Rectal smooth muscle tissue (tissue), 1 donor: ENCODE measurements around the gene PPP3CB.

Source experiments
- H3K27ac ChIP-seq: one replicate; pipeline ENCODE4 v1.7.0; 2013; ENCODE audit warnings: low read depth, low read length, inconsistent platforms
- H3K27me3 ChIP-seq: one replicate; pipeline ENCODE4 v1.7.0; 2013; ENCODE audit warnings: low read length; ENCODE audit not compliant: control insufficient read depth, insufficient read depth
- H3K36me3 ChIP-seq: one replicate; pipeline ENCODE4 v1.7.0; 2013; ENCODE audit warnings: low read length; ENCODE audit not compliant: control insufficient read depth, insufficient read depth
- H3K4me1 ChIP-seq: one replicate; pipeline ENCODE4 v1.7.0; 2013; ENCODE audit warnings: low read length; ENCODE audit not compliant: control insufficient read depth, insufficient read depth
- H3K4me3 ChIP-seq: one replicate; pipeline ENCODE4 v1.7.0; 2013; ENCODE audit warnings: low read length
- H3K9ac ChIP-seq: one replicate; pipeline ENCODE4 v1.7.0; 2013; ENCODE audit warnings: low read length

PPP3CB gene

DNA sequence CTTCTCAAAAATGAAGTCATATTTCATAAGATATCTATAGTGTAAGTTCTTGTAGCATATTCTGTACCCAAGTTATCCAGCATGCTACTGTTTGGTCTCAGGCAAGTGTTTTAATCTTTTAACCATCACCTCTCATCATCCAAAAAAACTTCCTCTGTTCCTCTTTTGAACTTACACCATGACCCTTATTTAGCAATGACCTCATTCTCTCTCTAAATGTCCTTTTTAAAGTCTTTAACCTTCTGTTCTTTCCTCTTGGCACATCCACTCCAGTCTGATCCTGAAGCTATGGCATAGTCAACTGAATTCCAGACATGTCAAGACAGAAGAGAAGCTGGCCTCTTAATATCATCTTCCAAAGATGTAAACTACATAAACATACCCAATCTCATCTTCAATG is 26.2 kb downstream of the PPP3CB start:
- Histone ChIP-seq H3K36me3 (peaks cover 17% of the 10 kb centered on the region), H3K27me3 (no peaks in the 10 kb centered on the region)

DNA sequence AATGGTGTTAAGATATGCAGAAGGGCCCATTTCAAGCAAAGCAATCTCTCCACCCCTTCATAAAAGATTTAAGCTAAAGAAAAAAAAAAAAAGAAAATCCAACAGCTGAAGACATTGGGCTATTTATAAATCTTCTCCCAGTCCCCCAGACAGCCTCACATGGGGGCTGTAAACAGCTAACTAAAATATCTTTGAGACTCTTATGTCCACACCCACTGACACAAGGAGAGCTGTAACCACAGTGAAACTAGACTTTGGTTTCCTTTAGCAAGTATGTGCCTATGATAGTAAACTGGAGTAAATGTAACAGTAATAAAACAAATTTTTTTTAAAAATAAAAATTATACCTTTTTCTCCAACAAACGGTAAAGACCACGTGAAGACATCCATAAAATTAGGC is 28.6 kb downstream of the PPP3CB start:
- Histone ChIP-seq H3K4me1 (no peaks in the 10 kb centered on the region), H3K27ac (no peak overlapping the region), H3K27me3 (no peaks in the 10 kb centered on the region), H3K36me3 (peaks cover 17% of the 10 kb centered on the region), H3K4me3 (no peak overlapping the region), H3K9ac (no peak overlapping the region)

More for the DNA sequence above, 26.2 kb downstream of the PPP3CB start:
- no peak overlapping the region for H3K9ac ChIP-seq
- no peak overlapping the region for H3K4me3 ChIP-seq
- no peaks in the 10 kb centered on the region for H3K4me1 ChIP-seq
- H3K27ac ChIP-seq: no peak overlapping the region

DNA sequence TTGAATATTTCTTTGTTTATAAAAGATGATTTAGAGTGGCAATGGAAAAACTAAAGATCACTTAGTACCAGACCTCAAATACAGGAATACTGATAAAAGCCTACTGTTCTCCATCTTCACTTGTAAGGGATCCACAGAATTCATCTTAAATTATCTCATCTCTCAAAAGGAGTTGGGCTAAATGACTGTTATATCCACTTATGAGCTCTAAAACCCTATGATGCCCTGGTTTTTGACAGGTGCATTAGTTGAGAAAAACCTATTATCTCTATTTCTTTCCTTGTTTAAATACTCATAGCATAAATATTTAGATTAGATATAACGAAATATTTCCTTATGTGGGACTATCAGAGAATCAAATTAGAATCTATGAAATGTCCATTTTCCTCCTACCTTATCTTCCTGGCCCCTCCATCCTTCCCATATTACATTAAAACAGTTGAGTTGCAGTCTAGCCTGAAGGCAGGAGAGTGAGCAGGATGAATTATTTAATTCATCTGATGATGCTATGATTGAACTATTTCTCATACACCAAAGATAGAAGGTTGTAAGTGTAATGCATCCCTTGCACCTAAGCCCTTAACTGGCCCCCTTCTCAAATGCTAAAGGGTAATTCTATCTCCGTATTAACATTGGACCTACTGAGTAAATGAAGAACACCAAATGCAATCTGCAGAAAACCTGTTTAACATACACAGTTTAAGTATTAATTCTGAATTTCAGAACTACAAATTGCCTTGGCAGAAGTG is 29.7 kb downstream of the PPP3CB start:
- peaks cover 10% of the 10 kb centered on the region for H3K36me3 ChIP-seq
- H3K27ac ChIP-seq: no peak overlapping the region
- no peaks in the 10 kb centered on the region for H3K4me1 ChIP-seq
- H3K9ac ChIP-seq: no peak overlapping the region
- H3K4me3 ChIP-seq: no peak overlapping the region
- no peaks in the 10 kb centered on the region for H3K27me3 ChIP-seq

DNA sequence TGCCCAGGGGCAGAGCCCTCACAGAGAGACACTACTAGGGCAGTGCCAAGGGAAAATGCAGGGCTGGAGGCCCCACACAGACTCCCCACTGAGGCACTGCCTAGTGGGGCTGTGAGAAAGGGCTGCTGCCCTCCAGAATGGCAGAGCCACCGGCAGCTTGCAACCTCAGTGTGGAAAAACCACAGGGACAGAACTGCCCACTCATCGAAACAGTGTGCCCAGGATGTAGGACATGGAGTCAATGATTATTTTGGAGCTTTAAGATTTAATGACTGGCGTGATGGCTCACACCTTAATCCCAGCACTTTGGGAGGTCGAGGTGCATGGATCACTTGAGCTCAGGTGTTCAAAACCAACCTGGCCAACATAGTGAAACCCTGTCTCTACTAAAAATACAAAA is 34.9 kb downstream of the PPP3CB start:
- H3K27ac ChIP-seq: no peak overlapping the region
- no peak overlapping the region for H3K9ac ChIP-seq
- no peak overlapping the region for H3K4me3 ChIP-seq
- no peaks in the 10 kb centered on the region for H3K4me1 ChIP-seq
- H3K27me3 ChIP-seq: no peaks in the 10 kb centered on the region
- H3K36me3 ChIP-seq: no peaks in the 10 kb centered on the region

DNA sequence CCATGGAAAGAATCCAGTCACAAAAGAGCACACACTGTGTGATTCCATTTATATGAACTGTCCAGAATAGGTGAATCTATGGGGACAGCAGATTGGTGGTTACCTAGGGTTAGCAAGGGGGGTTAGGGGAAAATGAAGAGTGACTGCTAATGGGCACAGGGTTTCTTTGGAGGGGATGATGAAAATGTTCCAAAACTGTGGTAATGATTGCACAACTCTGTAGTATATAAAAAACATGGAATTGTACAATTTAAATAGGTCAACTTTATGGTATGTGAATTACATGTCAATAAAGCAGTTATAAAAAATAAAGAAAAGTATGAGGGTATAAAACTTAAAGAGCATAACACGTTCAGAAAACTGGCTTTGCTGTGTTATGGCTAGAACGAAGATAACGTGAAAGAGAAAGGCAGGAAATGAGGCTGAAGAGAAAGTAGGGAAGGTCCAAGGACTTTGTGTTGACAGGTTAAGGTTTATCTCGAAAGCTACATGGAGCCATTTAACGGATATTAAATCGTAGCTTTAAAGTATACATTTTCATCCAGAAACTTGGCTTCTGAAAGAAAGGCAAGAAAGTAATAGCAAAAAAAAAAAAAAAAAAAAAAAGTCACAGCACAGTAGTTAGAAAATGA is 36.0 kb downstream of the PPP3CB start:
- Histone ChIP-seq H3K27ac (no peak overlapping the region), H3K4me1 (no peaks in the 10 kb centered on the region), H3K4me3 (no peak overlapping the region), H3K27me3 (no peaks in the 10 kb centered on the region), H3K36me3 (no peaks in the 10 kb centered on the region), H3K9ac (no peak overlapping the region)

DNA sequence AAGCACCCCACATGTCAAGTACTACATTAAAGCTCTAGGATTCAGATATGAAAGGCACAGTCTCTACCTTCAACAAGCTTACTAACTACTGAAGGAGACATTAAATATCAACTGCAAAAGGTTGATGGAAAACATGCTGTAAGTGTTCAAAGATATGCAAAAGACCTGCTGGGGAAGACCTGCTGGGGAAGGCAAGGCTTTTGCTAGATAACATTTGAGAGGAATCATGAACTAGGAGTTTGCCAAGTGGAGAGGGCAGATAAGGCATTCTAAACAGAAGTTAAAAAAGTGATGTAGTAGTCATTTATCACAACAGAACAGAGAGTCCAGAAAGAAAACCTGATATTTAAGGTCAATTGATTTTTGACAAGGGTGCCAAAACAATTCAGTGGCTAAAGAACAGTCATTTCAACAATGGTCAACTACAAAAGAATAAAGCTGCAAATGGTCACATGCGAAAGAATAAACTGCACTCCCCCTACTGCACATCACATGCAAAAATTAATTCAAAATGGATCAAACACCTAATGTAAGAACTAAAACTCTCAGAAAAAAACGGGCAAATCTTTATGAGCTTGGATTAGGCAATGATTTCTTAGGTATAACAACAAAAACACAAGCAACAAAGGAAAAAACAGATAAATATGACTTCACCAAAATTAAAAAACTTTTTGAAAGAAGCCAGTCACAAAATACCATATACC is 39.5 kb downstream of the PPP3CB start:
- Histone ChIP-seq H3K9ac (no peak overlapping the region), H3K36me3 (no peaks in the 10 kb centered on the region), H3K4me1 (no peaks in the 10 kb centered on the region), H3K27ac (no peak overlapping the region), H3K27me3 (no peaks in the 10 kb centered on the region), H3K4me3 (no peak overlapping the region)

DNA sequence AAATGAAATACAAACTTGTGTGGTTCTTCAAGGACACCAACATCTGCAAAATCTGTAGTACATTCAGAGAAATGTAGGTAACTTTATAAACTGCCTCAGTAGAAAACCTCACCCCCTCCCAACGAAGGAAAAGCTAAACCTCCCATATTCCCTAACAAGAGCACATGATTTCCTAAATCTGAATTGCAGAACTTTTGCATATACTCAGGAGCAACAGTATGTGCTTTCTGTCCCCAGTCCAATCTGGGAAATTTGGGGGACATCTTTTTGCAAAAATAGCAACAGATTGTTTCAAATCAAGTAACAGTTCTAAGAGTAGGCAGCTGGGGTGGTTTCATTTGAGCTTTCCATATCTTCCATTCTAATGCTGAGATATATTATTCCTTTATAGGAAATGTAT is 46.7 kb downstream of the PPP3CB start:
- no peaks in the 10 kb centered on the region for H3K27me3 ChIP-seq
- H3K9ac ChIP-seq: no peak overlapping the region
- H3K4me1 ChIP-seq: no peaks in the 10 kb centered on the region
- no peak overlapping the region for H3K27ac ChIP-seq
- no peak overlapping the region for H3K4me3 ChIP-seq
- peaks cover 4% of the 10 kb centered on the region for H3K36me3 ChIP-seq

DNA sequence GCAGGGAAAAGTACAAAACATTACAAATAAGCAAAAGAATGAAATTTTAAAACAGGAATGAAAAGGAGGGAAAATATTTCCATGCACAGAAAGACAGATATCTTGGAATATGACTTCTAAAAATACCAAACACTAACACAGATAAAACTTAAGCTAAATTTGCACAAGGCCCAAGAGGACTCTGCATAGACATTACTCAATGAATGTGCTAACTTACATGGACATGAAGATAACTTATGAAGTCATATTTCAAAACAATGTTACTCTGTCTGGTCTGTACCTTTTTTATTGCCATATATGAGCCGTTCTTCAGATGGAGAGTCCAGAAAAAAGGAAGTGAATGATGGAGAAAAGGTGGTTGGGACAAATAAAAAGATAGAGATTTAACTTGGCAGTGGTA is 47.4 kb downstream of the PPP3CB start:
- H3K4me3 ChIP-seq: no peak overlapping the region
- no peaks in the 10 kb centered on the region for H3K27me3 ChIP-seq
- peaks cover 4% of the 10 kb centered on the region for H3K36me3 ChIP-seq
- H3K9ac ChIP-seq: no peak overlapping the region
- no peaks in the 10 kb centered on the region for H3K4me1 ChIP-seq
- H3K27ac ChIP-seq: no peak overlapping the region

DNA sequence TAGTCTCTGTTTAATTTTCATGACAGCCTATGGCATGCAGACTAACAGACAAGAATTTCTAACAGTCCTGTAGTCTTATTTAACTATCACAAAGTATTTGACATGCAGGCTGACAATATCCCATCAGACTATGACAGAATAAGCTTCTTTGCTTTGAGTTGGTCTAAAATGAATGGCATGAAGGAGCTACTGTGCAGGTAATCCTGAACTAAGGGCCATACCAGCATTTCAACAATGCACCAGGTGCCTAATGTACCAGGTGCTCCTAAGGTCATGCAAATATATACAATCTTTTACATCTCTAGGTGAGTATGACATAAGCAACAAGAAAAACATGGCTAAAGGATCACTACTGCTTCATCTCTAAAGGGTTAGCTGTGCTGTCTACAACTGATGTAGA is 48.9 kb downstream of the PPP3CB start:
- Histone ChIP-seq H3K4me3 (no peak overlapping the region), H3K36me3 (peaks cover 4% of the 10 kb centered on the region), H3K27me3 (no peaks in the 10 kb centered on the region), H3K27ac (no peak overlapping the region), H3K4me1 (no peaks in the 10 kb centered on the region), H3K9ac (no peak overlapping the region)

DNA sequence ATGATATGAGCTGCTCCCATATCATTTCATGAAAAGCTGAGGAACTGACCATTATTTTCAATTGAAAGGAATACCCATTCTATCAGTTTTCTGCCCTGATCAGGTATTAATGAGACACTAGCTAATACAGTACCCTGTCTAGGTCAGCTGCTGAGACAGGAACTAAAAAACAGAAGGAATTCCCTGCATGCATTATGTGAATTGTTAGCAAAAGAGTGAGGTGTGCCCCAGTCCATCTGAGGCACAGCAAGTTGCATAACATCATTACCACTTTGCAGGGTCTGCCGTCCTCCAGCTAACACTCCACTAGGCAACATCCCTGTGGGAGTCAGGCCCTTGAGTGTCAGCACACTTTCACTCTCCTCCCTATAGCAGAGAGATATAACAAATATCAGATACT is 51.4 kb downstream of the PPP3CB start:
- Histone ChIP-seq H3K4me1 (no peaks in the 10 kb centered on the region), H3K27me3 (no peaks in the 10 kb centered on the region), H3K9ac (no peak overlapping the region), H3K4me3 (no peak overlapping the region), H3K27ac (no peak overlapping the region), H3K36me3 (peaks cover 4% of the 10 kb centered on the region)

DNA sequence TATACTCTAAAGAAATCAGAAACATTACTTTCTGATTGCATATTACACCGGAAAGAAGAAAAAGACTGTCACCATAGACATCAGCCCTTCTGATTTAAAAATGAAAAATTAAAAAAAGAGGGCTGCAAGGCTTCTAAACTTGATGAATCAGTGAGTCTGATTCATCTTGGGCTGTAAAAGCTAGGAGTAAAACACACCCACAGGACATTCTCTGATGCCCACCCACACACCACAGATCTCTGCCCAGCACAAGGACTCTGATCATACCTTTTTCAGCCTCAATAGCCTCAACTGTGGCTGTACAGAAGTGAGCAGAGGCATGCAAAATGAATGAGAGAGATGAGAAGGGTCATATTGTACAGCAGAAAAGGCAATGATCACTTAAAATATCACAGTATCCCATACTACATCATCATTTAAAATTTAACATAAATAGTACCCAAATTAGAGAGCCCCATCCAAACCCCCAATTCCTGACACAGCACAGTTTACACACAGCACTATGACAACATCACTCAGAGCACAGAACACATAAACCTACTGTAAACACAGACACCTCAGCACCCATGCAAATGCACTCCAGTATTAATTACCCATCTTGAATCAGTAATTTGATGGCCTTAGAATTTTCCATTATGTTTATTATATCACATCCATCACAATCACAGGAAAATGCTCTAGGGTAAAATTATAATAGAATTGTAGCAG is 56.1 kb downstream of the PPP3CB start:
- H3K36me3 ChIP-seq: peaks cover 4% of the 10 kb centered on the region
- no peak overlapping the region for H3K9ac ChIP-seq
- no peak overlapping the region for H3K4me3 ChIP-seq
- no peaks in the 10 kb centered on the region for H3K27me3 ChIP-seq
- no peak overlapping the region for H3K27ac ChIP-seq
- no peaks in the 10 kb centered on the region for H3K4me1 ChIP-seq

DNA sequence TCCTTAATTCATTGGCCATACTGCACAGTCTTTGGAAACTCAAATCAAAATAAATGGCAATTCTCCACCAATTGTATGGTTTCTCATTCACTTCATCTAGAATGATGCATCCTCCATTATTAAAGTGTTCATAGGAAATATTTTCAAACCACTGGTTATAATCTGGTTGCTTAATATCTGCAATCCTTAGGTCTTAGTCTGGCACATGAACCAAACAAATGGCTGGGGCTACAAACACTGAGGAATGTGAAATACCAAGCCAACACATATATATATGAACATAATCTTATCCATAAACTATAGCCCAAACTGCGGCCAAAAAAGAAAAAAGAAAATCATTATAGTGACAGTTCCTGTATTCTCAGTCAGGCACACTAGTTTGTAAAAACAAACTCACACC is 56.8 kb downstream of the PPP3CB start:
- H3K4me1 ChIP-seq: no peaks in the 10 kb centered on the region

More for the DNA sequence above, 56.8 kb downstream of the PPP3CB start:
- H3K27me3 ChIP-seq: no peaks in the 10 kb centered on the region
- H3K9ac ChIP-seq: no peak overlapping the region
- no peaks in the 10 kb centered on the region for H3K36me3 ChIP-seq
- no peak overlapping the region for H3K27ac ChIP-seq
- H3K4me3 ChIP-seq: no peak overlapping the region
